K562 (cell line): Measurements from ENCODE around the gene GP1BB. TPM values are rescaled to one million over a fixed set of nuclear protein-coding genes. Genes with fewer than 3 reads are reported as not detected.
A peak's percentile ranks its signal among the peaks of the same experiment; 100 is the strongest.
"Not testable (repeated sequence)": the region's sequence is repeated elsewhere in the genome, so short reads cannot be mapped to it uniquely, and the experiment has no call there.

Experiments
- ATAC-seq: fragments of 200-7000 bp; cut with Tn5 transposase; 3 replicates; pipeline ENCODE4 v1.9.1; 2020; ENCODE audit warnings: moderate library complexity
- BruUV-seq: library from RNA; stranded (reverse); fragments of 400-500 nt; replicated peaks from 2 replicates; lab custom pipeline; 2021; lab: Mats Ljungman, UMichigan
- CTCF ChIA-PET: fragments of 300-600 bp; formaldehyde crosslinking; extraction: SDS; loops from one replicate; lab custom pipeline; 2021; ENCODE audit warnings: low intra/inter-chr PET ratio; lab: Yijun Ruan, JAX
- POLR2A ChIA-PET: fragments of 300-600, 350-650 bp; sonication (Branson Sonifier 250); formaldehyde crosslinking; extraction: SDS; loops from one replicate; lab custom pipeline; 2021; ENCODE audit warnings: antibody characterized with exemption, inconsistent platforms; lab: Yijun Ruan, JAX
- DNase-seq, 4 experiments: peaks; one replicate each; pipeline versions ENCODE4 v3.0.0 to v3.0.0-alpha.2; 2011 to 2018; ENCODE audit warnings: low spot score in 3 of 4, mixed read lengths in 3 of 4; ENCODE audit errors: extremely low read depth in 1 of 4
- FAIRE-seq: peaks from 2 replicates; lab custom pipeline; 2011; peaks lifted over from hg19 to GRCh38; lab: Jason Lieb, UNC
- H2AFZ ChIP-seq: 2 replicates; pipeline ENCODE4 v1.6.0; 2011; ENCODE audit warnings: low read depth, low read length, control low read depth, inconsistent platforms
- H3K27ac ChIP-seq: fragments of 200-600 bp; 3 replicates; pipeline ENCODE4 v1.8.0; 2011; ENCODE audit warnings: low read depth, mild to moderate bottlenecking, control low read depth, inconsistent platforms, low read length, moderate library complexity, mixed read lengths; ENCODE audit errors: extremely low read depth
- H3K27me3 ChIP-seq, 2 experiments: fragments of 300-600 bp in 1 of 2; 2 replicates in 1 of 2; 3 replicates in 1 of 2; pipeline versions ENCODE4 v1.6.0 to v1.8.0; 2011; ENCODE audit warnings: inconsistent platforms in 2 of 2, low read length in 2 of 2, mild to moderate bottlenecking in 1 of 2, mixed read lengths in 1 of 2, moderate library complexity in 1 of 2; ENCODE audit not compliant: control insufficient read depth in 2 of 2, insufficient read depth in 2 of 2
- H3K36me3 ChIP-seq: fragments of 300-600 bp; 3 replicates; pipeline ENCODE4 v1.8.0; 2011; ENCODE audit warnings: mild to moderate bottlenecking, low read length, inconsistent platforms; ENCODE audit not compliant: control insufficient read depth, insufficient read depth
- H3K4me1 ChIP-seq, 2 experiments: fragments of 200-600 bp in 1 of 2; replicated peaks in 1 of 2; 2 replicates in 1 of 2; 3 replicates in 1 of 2; pipeline versions ENCODE4 v1.5.1 to v1.8.0; 2011; ENCODE audit warnings: inconsistent platforms in 2 of 2, low read length in 2 of 2, mild to moderate bottlenecking in 1 of 2, mixed read lengths in 1 of 2, moderate library complexity in 1 of 2; ENCODE audit not compliant: control insufficient read depth in 2 of 2, insufficient read depth in 2 of 2
- H3K4me2 ChIP-seq: 2 replicates; pipeline ENCODE4 v1.6.1; 2011; ENCODE audit warnings: low read length, control low read depth, inconsistent platforms, mixed read lengths; ENCODE audit not compliant: insufficient read depth
- H3K4me3 ChIP-seq: fragments of 200-600 bp; sonication (generic), shearing (Covaris generic); 2 replicates; pipeline ENCODE4 v1.5.1; 2016; ENCODE audit warnings: control low read depth, inconsistent platforms
- H3K79me2 ChIP-seq: fragments of 200-600 bp; 3 replicates; pipeline ENCODE4 v1.8.0; 2011; ENCODE audit warnings: low read length, inconsistent platforms; ENCODE audit not compliant: control insufficient read depth, insufficient read depth
- H3K9ac ChIP-seq, 2 experiments: 2 replicates each; pipeline versions ENCODE4 v1.6.0 to v1.6.1; 2011; ENCODE audit warnings: low read depth in 2 of 2, low read length in 2 of 2, control low read depth in 1 of 2, inconsistent platforms in 1 of 2, mild to moderate bottlenecking in 1 of 2, mixed read lengths in 1 of 2; ENCODE audit not compliant: insufficient read depth in 1 of 2
- H3K9me1 ChIP-seq: one replicate; pipeline ENCODE4 v1.6.0; 2011; ENCODE audit warnings: inconsistent platforms, mild to moderate bottlenecking, low read length, moderate library complexity; ENCODE audit not compliant: control insufficient read depth, insufficient read depth
- H3K9me3 ChIP-seq: replicated peaks from 2 replicates; pipeline ENCODE4 v1.5.1; 2011; ENCODE audit warnings: low read depth, low read length, inconsistent platforms; ENCODE audit not compliant: control insufficient read depth, insufficient read depth
- H4K20me1 ChIP-seq: replicated peaks from 2 replicates; pipeline ENCODE4 v1.6.1; 2011; ENCODE audit warnings: low read length, inconsistent platforms, mixed read lengths; ENCODE audit not compliant: control insufficient read depth, insufficient read depth
- KDM5B ChIP-seq: fragments of 200-600 bp; sonication (generic); IDR thresholded peaks from 2 replicates; pipeline ENCODE4 v1.6.1; 2012; ENCODE audit warnings: low read depth, mild to moderate bottlenecking, moderate library complexity, low read length, control low read depth, inconsistent platforms; ENCODE audit not compliant: insufficient replicate concordance
- POLR2G ChIP-seq: fragments of 200-400 bp; formaldehyde crosslinking; IDR thresholded peaks from 2 replicates; pipeline ENCODE4 v1.6.1; 2017; ENCODE audit warnings: low read depth, mild to moderate bottlenecking, antibody characterized with exemption, low read length, moderate library complexity
- RBFOX2 ChIP-seq: fragments of 200-400 bp; formaldehyde crosslinking; IDR thresholded peaks from 2 replicates; pipeline ENCODE4 v1.6.1; 2017; ENCODE audit warnings: low read depth, mild to moderate bottlenecking, low read length, moderate library complexity
- WGBS: fragments of 100-300 bp; shearing (Covaris generic); methylation state at CpG from one replicate; pipeline ENCODE4 v1.1.6; 2016; ENCODE audit warnings: low coverage, mixed read lengths; ENCODE audit not compliant: insufficient coverage; ENCODE audit errors: missing lambda C conversion rate; 5-methylcytosine and 5-hydroxymethylcytosine counted together
- in situ Hi-C: fragments of 300-500 bp; cut with MboI; formaldehyde crosslinking; loops from 4 replicates; pipeline ENCODE4 v1.15.0; 2018; ENCODE audit warnings: inconsistent platforms, mixed read lengths
- intact Hi-C: fragments of 100-400 bp; cut with micrococcal nuclease; formaldehyde crosslinking; loops from 2 replicates; pipeline ENCODE4 v1.14.2; 2022
- polyA plus RNA-seq, 8 experiments: library from polyadenylated mRNA; depleted of rRNA in 4 of 8; stranded (reverse) in 5 of 8; unstranded in 3 of 8; fragments of >200 nt; fragmentation: Nextera tagmentation in 2 of 8; fragmentation: Illumina TruSeq in 1 of 8; extraction: Ambion mirVana in 2 of 8; extraction: Trizol in 1 of 8; gene quantifications; 2 replicates each; pipeline versions ENCODE4 v1.2.1 to v1.2.3, GENCODE V29; 2011 to 2014; ENCODE audit warnings: inconsistent platforms in 1 of 8, missing spikeins in 1 of 8
- total RNA-seq, 7 experiments: library from RNA; depleted of rRNA in 6 of 7; stranded (reverse); fragments of >200 nt in 6 of 7; fragmentation: Illumina TruSeq in 2 of 7; extraction: Trizol in 2 of 7; gene quantifications; 2 replicates each; pipeline versions ENCODE4 v1.2.1 to v1.2.3, GENCODE V29; 2011 to 2021; ENCODE audit warnings: low replicate concordance in 1 of 7

The GP1BB gene
- total and polyA plus RNA-seq, 9 of the 15 experiments (the other 6 are each of a cell fraction or from before 2014, with no cell fraction given): 0.69 to 162 (median 2.8) TPM

- H3K9ac ChIP-seq, intact Hi-C loops, H3K4me2 ChIP-seq: not testable (repeated sequence)
Observed at GRCh38 chr22:19726064-19726788, 2.9 kb downstream of the GP1BB start.

More at GRCh38 chr22:19726064-19726788, 2.9 kb downstream of the GP1BB start:
- 91% methylated on average over 95 of the region's 96 CpGs for WGBS
- not testable (repeated sequence) for BruUV-seq, DNase-seq, H2AFZ ChIP-seq, H3K27ac ChIP-seq, H3K27me3 ChIP-seq, H3K4me3 ChIP-seq, ATAC-seq, FAIRE-seq, H3K9me3 ChIP-seq
- POLR2A ChIA-PET: interaction anchor here (0.6 kb wide), 1 partner anchor 327 kb away, joined by 3 read pairs; no protein-coding TSS in a partner anchor
- TF ChIP-seq RBFOX2 (peak; percentile 22; the same call in 1 of the 2 replicates), KDM5B (peak; percentile 18), POLR2G (peak; percentile 67)
- CTCF ChIA-PET: interaction anchor here (0.5 kb wide), 1 partner anchor 34 kb away, joined by 3 read pairs; no protein-coding TSS in a partner anchor
- Histone ChIP-seq H4K20me1 (peaks cover 20% of the 10 kb centered on the region), H3K36me3 (peaks cover 21% of the 10 kb centered on the region), H3K79me2 (peaks cover 18% of the 10 kb centered on the region; the same call in 2 of the 3 replicates), H3K4me1 (peaks cover 40 to 89% of the 10 kb centered on the region in 2 experiments), H3K9me1 (peaks cover 12% of the 10 kb centered on the region)
- in situ Hi-C loops: loop anchor here (10.0 kb wide), 1 partner anchor 389 kb away; the partner anchor contains the start of genes RANBP1 and TRMT2A
